HCT116 (cell line): ENCODE measurements around the gene NF1. TPM values are rescaled to one million over a fixed set of nuclear protein-coding genes. Genes with fewer than 3 reads are reported as not detected.

Experiments
- ATAC-seq: fragments of 200-7000 bp; cut with Tn5 transposase; 2 replicates; pipeline ENCODE4 v1.9.1; 2020; ENCODE audit warnings: mild to moderate bottlenecking, moderate library complexity
- BruUV-seq: library from RNA; stranded (reverse); fragments of 400-500 nt; replicated peaks from 2 replicates; lab custom pipeline; 2021; lab: Mats Ljungman, UMichigan
- CTCF ChIA-PET: fragments of 300-600 bp; sonication (Branson Sonifier 250); formaldehyde crosslinking; loops from one replicate; lab custom pipeline; 2021; ENCODE audit warnings: antibody characterized with exemption; lab: Charles Lee
- POLR2A ChIA-PET: fragments of 300-600, 350-600 bp; sonication (Branson Sonifier 250); formaldehyde crosslinking; loops from one replicate; lab custom pipeline; 2021; ENCODE audit warnings: antibody characterized with exemption; lab: Charles Lee
- RAD21 ChIA-PET, 2 experiments: fragments of 300-600 bp; sonication (Branson Sonifier 250); formaldehyde crosslinking; loops; one replicate each; lab custom pipeline; 2023; ENCODE audit warnings: low total read pairs in 2 of 2; ENCODE audit not compliant: uncharacterized antibody in 2 of 2, unreplicated experiment in 2 of 2, low non-redundant PET in 1 of 2; lab: Charles Lee
- DNase-seq: peaks from one replicate; pipeline ENCODE4 v3.0.0-alpha.2; 2010; ENCODE audit warnings: low read depth, low spot score
- H2AFZ ChIP-seq: fragments of 200-600 bp; shearing (Covaris generic), sonication (generic); 2 replicates; pipeline ENCODE4 v1.6.1; 2017; ENCODE audit warnings: low read depth, mixed run types, mixed read lengths, antibody characterized with exemption, low read length; ENCODE audit not compliant: poor library complexity, severe bottlenecking
- H3K27ac ChIP-seq: 2 replicates; pipeline ENCODE4 v1.5.1; 2012; ENCODE audit warnings: low read depth, low read length
- H3K27me3 ChIP-seq: fragments of 200-600 bp; sonication (generic); 2 replicates; pipeline ENCODE4 v1.6.1; 2016; ENCODE audit warnings: mixed run types, low read length, mixed read lengths; ENCODE audit not compliant: insufficient read depth
- H3K36me3 ChIP-seq, 2 experiments: fragments of 200-500 bp in 1 of 2; fragments of 200-600 bp in 1 of 2; sonication (Bioruptor generic) in 1 of 2; sonication (generic) in 1 of 2; 2 replicates each; pipeline versions ENCODE4 v1.5.1 to v1.6.1; 2014 to 2016; ENCODE audit warnings: low read length in 2 of 2, inconsistent platforms in 1 of 2, mixed read lengths in 1 of 2, mixed run types in 1 of 2; ENCODE audit not compliant: insufficient read depth in 2 of 2, control insufficient read depth in 1 of 2
- H3K4me1 ChIP-seq, 2 experiments: fragments of 200-600 bp in 1 of 2; sonication (generic) in 1 of 2; 2 replicates each; pipeline versions ENCODE4 v1.5.1 to v1.6.1; 2012 to 2017; ENCODE audit warnings: low read length in 2 of 2, inconsistent platforms in 1 of 2, mild to moderate bottlenecking in 1 of 2, mixed read lengths in 1 of 2, mixed run types in 1 of 2, moderate library complexity in 1 of 2; ENCODE audit not compliant: insufficient read depth in 2 of 2, control insufficient read depth in 1 of 2
- H3K4me2 ChIP-seq: fragments of 200-600 bp; sonication (generic); 2 replicates; pipeline ENCODE4 v1.6.1; 2017; ENCODE audit warnings: mixed run types, low read length, mixed read lengths
- H3K4me3 ChIP-seq, 2 experiments: fragments of 200-600 bp in 1 of 2; sonication (generic) in 1 of 2; replicated peaks in 1 of 2; 2 replicates each; pipeline ENCODE4 v1.5.1; 2011 to 2016; ENCODE audit warnings: low read length in 2 of 2, control low read depth in 1 of 2, low read depth in 1 of 2, mild to moderate bottlenecking in 1 of 2, mixed read lengths in 1 of 2, mixed run types in 1 of 2
- H3K79me2 ChIP-seq: fragments of 200-600 bp; sonication (generic); 2 replicates; pipeline ENCODE4 v1.6.1; 2017; ENCODE audit warnings: mild to moderate bottlenecking, mixed run types, low read length, moderate library complexity, mixed read lengths; ENCODE audit not compliant: insufficient read depth
- H3K9ac ChIP-seq: fragments of 200-600 bp; sonication (generic); 2 replicates; pipeline ENCODE4 v1.6.1; 2016; ENCODE audit warnings: low read length, mixed read lengths
- H3K9me2 ChIP-seq: fragments of 200-600 bp; sonication (generic), shearing (Covaris generic); 2 replicates; pipeline ENCODE4 v1.6.1; 2017; ENCODE audit warnings: mixed run types, mild to moderate bottlenecking, moderate library complexity; ENCODE audit not compliant: insufficient read depth
- H3K9me3 ChIP-seq, 2 experiments: fragments of 200-500 bp in 1 of 2; fragments of 200-600 bp in 1 of 2; sonication (Bioruptor generic) in 1 of 2; sonication (generic) in 1 of 2; 2 replicates each; pipeline ENCODE4 v1.6.1; 2014 to 2017; ENCODE audit warnings: low read length in 2 of 2, mixed read lengths in 2 of 2, inconsistent platforms in 1 of 2, low read depth in 1 of 2, mild to moderate bottlenecking in 1 of 2, mixed run types in 1 of 2, moderate library complexity in 1 of 2; ENCODE audit not compliant: control insufficient read depth in 1 of 2, insufficient read depth in 1 of 2
- H4K20me1 ChIP-seq: fragments of 200-600 bp; sonication (generic), shearing (Covaris generic); 2 replicates; pipeline ENCODE4 v1.6.1; 2017; ENCODE audit warnings: mixed run types, mild to moderate bottlenecking, moderate library complexity; ENCODE audit not compliant: insufficient read depth
- CBX3 ChIP-seq: IDR thresholded peaks from 2 replicates; pipeline ENCODE4 v1.6.1; 2012; ENCODE audit warnings: low read depth
- CEBPB ChIP-seq: IDR thresholded peaks from 2 replicates; pipeline ENCODE4 v1.6.1; 2012; ENCODE audit warnings: low read depth
- ELF1 ChIP-seq: IDR thresholded peaks from 2 replicates; pipeline ENCODE4 v1.6.1; 2012; ENCODE audit warnings: low read depth, borderline replicate concordance
- EZH2 ChIP-seq: fragments of 200-600 bp; sonication (generic); IDR thresholded peaks from 2 replicates; pipeline ENCODE4 v1.6.1; 2017; ENCODE audit warnings: antibody characterized with exemption, mixed run types
- EZH2phosphoT487 ChIP-seq: fragments of 200-600 bp; IDR thresholded peaks from 2 replicates; pipeline ENCODE4 v1.6.1; 2018; ENCODE audit warnings: antibody characterized with exemption, borderline replicate concordance
- RAD21 ChIP-seq: IDR thresholded peaks from 2 replicates; pipeline ENCODE4 v1.6.1; 2012; ENCODE audit warnings: low read depth, mild to moderate bottlenecking
- SIN3A ChIP-seq: IDR thresholded peaks from 2 replicates; pipeline ENCODE4 v1.6.1; 2012; ENCODE audit warnings: low read depth
- SRF ChIP-seq: IDR thresholded peaks from 2 replicates; pipeline ENCODE4 v1.6.1; 2012; ENCODE audit warnings: low read depth
- TCF7L2 ChIP-seq: IDR thresholded peaks from 2 replicates; pipeline ENCODE4 v1.7.0; 2011; ENCODE audit warnings: borderline replicate concordance, inconsistent platforms; ENCODE audit not compliant: insufficient read depth, insufficient read length; ENCODE audit errors: extremely low read depth
- intact Hi-C: fragments of 100-400 bp; cut with micrococcal nuclease; formaldehyde crosslinking; loops from 2 replicates; pipeline ENCODE4 v1.10.0; 2022
- total RNA-seq: library from RNA; stranded (reverse); gene quantifications from one replicate; pipeline ENCODE4 v1.2.1, GENCODE V29; 2021; ENCODE audit not compliant: unreplicated experiment
- TF ChIP-seq, protein P1 (sequence below), 3 experiments: fragments of 200-600 bp in 1 of 3; sonication (generic) in 1 of 3; IDR thresholded peaks in 2 of 3; conservative IDR thresholded peaks in 1 of 3; 2 replicates each; pipeline ENCODE4 v1.5.1; 2012 to 2017; ENCODE audit warnings: low read depth in 2 of 3, low read length in 2 of 3, antibody characterized with exemption in 1 of 3, borderline replicate concordance in 1 of 3, control low read depth in 1 of 3, mild to moderate bottlenecking in 1 of 3, mixed read lengths in 1 of 3, mixed run types in 1 of 3, moderate library complexity in 1 of 3; ENCODE audit not compliant: insufficient read depth in 1 of 3

The NF1 gene
- total RNA-seq, 1 experiment from 2014 or later, result 20.8 TPM

DNA sequence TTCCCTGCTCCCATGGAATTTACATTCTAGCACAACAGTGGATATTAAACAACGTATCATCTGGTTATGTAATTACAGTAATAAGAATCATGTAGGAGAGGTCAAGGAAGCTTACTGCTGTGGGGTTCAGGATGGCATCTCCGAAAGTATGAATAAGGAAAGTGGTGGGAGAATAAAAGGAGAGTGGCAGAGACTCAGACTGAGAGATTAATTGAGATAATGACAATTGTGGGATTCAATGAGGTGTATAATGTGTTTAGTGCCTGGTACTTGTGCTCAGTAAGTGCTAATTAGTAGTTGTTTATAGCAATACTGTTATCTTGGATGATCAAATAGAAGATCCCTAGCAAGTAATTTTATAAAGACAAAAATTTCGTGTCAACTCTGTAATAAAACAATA is 45.3 kb downstream of the NF1 start (continued):
- no peak for TF ChIP-seq EZH2phosphoT487
- TF ChIP-seq TCF7L2, result no peak
- no peak for TF ChIP-seq RAD21
- no peak for TF ChIP-seq SRF
- no peak for TF ChIP-seq CBX3
- TF ChIP-seq, all 23 proteins: peak for 0

DNA sequence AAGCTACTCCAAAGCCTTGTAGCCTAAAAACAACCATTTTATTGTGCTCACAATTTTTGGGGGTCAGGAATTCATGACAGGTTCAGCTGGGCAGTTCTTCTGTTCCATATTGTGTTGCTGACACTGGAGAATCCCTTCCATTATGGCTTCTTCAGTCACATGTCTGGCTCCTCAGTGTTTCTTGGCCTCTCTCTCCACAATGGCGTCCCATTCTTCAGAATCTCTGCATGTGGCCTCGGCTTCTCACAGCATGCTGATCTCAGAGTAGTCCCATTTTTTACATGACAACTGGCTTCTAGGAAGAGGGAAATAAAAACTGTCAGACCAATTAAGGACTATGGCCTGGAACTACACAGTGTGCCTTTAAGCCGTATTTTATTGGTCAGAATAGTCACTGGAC is 49.7 kb downstream of the NF1 start:
- POLR2A ChIA-PET, result no interaction called here
- RAD21 ChIA-PET, result no interaction called here

More for the DNA sequence above, 49.7 kb downstream of the NF1 start:
- Histone ChIP-seq H3K9me3 (no peaks in the 10 kb centered on the region), H3K79me2 (peaks cover 74% of the 10 kb centered on the region), H3K4me2 (no peak overlapping the region), H2AFZ (no peak overlapping the region), H3K4me3 (no peak overlapping the region), H3K9ac (no peak overlapping the region), H3K4me1 (no peaks in the 10 kb centered on the region), H3K9me2 (no peaks in the 10 kb centered on the region), H3K27ac (no peak overlapping the region), H4K20me1 (0 out of 2 replicates have a peak, but pooled peaks cover 3% of the 10 kb centered on the region), H3K36me3 (no peaks in the 10 kb centered on the region), H3K27me3 (no peaks in the 10 kb centered on the region)
- TF ChIP-seq, protein P1, sequence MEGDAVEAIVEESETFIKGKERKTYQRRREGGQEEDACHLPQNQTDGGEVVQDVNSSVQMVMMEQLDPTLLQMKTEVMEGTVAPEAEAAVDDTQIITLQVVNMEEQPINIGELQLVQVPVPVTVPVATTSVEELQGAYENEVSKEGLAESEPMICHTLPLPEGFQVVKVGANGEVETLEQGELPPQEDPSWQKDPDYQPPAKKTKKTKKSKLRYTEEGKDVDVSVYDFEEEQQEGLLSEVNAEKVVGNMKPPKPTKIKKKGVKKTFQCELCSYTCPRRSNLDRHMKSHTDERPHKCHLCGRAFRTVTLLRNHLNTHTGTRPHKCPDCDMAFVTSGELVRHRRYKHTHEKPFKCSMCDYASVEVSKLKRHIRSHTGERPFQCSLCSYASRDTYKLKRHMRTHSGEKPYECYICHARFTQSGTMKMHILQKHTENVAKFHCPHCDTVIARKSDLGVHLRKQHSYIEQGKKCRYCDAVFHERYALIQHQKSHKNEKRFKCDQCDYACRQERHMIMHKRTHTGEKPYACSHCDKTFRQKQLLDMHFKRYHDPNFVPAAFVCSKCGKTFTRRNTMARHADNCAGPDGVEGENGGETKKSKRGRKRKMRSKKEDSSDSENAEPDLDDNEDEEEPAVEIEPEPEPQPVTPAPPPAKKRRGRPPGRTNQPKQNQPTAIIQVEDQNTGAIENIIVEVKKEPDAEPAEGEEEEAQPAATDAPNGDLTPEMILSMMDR (IDR thresholded peaks at IDR 0.05 in 2 of 3, conservative IDR thresholded peaks at IDR 0.05 in 1 of 3; ENCODE audit: borderline replicate concordance in 1 of 3, insufficient read depth in 1 of 3, low read depth in 2 of 3, low read length in 2 of 3), result no peak
- no peak for TF ChIP-seq ELF1
- no peak for TF ChIP-seq EZH2
- TF ChIP-seq CBX3, result no peak
- no peak for TF ChIP-seq TCF7L2
- TF ChIP-seq SIN3A, result no peak
- no peak for TF ChIP-seq CEBPB
- no peak for TF ChIP-seq SRF
- intact Hi-C loops, result no loop called here
- DNase-seq, result no peak
- BruUV-seq, result no TSS peak
- no peak for ATAC-seq
- CTCF ChIA-PET, result no interaction called here
